ENCODE data around the gene CERS2. TPM values are rescaled to one million over a fixed set of nuclear protein-coding genes. Genes with fewer than 3 reads are reported as not detected.

The CERS2 gene
- total and polyA plus RNA-seq, 4 donors = 106 to 141 (median 136) TPM

GRCh38 chr1:150973836-150974579, 627 bp downstream of the CERS2 start:
- Histone ChIP-seq H3K27me3 (ENCODE audit: control insufficient read depth in 1 of 2, insufficient read depth in 2 of 2, low read length in 1 of 2) (no peaks in the 10 kb centered on the region), H3K9me3 (ENCODE audit: control insufficient read depth, low read length) (no peaks in the 10 kb centered on the region), H3K4me1 (ENCODE audit: control insufficient read depth in 1 of 2, insufficient read depth in 2 of 2, low read length in 2 of 2) (no peaks in the 10 kb centered on the region), H3K4me3 (ENCODE audit: low read length in 2 of 2) (peak overlapping the region; percentile 74 to 96), H3K36me3 (ENCODE audit: control insufficient read depth in 1 of 2, insufficient read depth in 2 of 2, low read length in 1 of 2) (no peaks in the 10 kb centered on the region), H3K27ac (ENCODE audit: low read depth in 1 of 2, low read length in 2 of 2) (peak overlapping the region; percentile 52 to 91)
- ATAC-seq (ENCODE audit: low FRiP score) (peak; percentile 10), DNase-seq (peak; percentile 68 to 85)
- intact Hi-C loops (cut with DNase I) = loop anchor here in 1 of 2 donors (5.0 to 10.0 kb wide), 2 partner anchors 33 to 409 kb away; partner anchors contain the start of genes MINDY1 and PRUNE1
- WGBS, 2 donors = 0 to 1% methylated on average over 32 to 67 of the region's 67 CpGs

- intact Hi-C loops (cut with DNase I) = loop anchor here in 1 of 2 donors (5.0 to 10.0 kb wide), 2 partner anchors 34 to 409 kb away; partner anchors contain the start of genes MINDY1 and PRUNE1
- no peaks in the 10 kb centered on the region for H3K27me3 ChIP-seq (ENCODE audit: control insufficient read depth in 1 of 2, insufficient read depth in 2 of 2, low read length in 1 of 2)
- H3K9me3 ChIP-seq (ENCODE audit: control insufficient read depth, low read length) = no peaks in the 10 kb centered on the region
- peak in 1 of 2 donors; percentile 62 for DNase-seq
- H3K36me3 ChIP-seq (ENCODE audit: control insufficient read depth in 1 of 2, insufficient read depth in 2 of 2, low read length in 1 of 2) = peaks cover 0 to 3% of the 10 kb centered on the region in 2 donors
- no peaks in the 10 kb centered on the region for H3K4me1 ChIP-seq (ENCODE audit: control insufficient read depth in 1 of 2, insufficient read depth in 2 of 2, low read length in 2 of 2)
- H3K27ac ChIP-seq (ENCODE audit: low read depth in 1 of 2, low read length in 2 of 2) = peak overlapping the region in 1 of 2 donors; percentile 52
- H3K4me3 ChIP-seq (ENCODE audit: low read length in 2 of 2) = peak overlapping the region; percentile 74 to 96
- no peak for ATAC-seq (ENCODE audit: low FRiP score)
- 4% methylated on average over 15 of the region's 15 CpGs for WGBS, 2 donors
Observed at GRCh38 chr1:150973258-150973835, 1.3 kb downstream of the CERS2 start.

- intact Hi-C loops (cut with DNase I) = loop anchor here in 1 of 2 donors (5.0 to 10.0 kb wide), 2 partner anchors 35 to 408 kb away; partner anchors contain the start of genes MINDY1 and PRUNE1
- H3K27me3 ChIP-seq (ENCODE audit: control insufficient read depth in 1 of 2, insufficient read depth in 2 of 2, low read length in 1 of 2) = no peaks in the 10 kb centered on the region
- no peak for ATAC-seq (ENCODE audit: low FRiP score)
- 47 to 52% methylated on average over 4 of the region's 4 CpGs for WGBS, 2 donors
- no peaks in the 10 kb centered on the region for H3K4me1 ChIP-seq (ENCODE audit: control insufficient read depth in 1 of 2, insufficient read depth in 2 of 2, low read length in 2 of 2)
- H3K9me3 ChIP-seq (ENCODE audit: control insufficient read depth, low read length) = no peaks in the 10 kb centered on the region
- peak overlapping the region in 1 of 2 donors; percentile 52 for H3K27ac ChIP-seq (ENCODE audit: low read depth in 1 of 2, low read length in 2 of 2)
- DNase-seq = peak in 1 of 2 donors; percentile 29
- H3K36me3 ChIP-seq (ENCODE audit: control insufficient read depth in 1 of 2, insufficient read depth in 2 of 2, low read length in 1 of 2) = peaks cover 0 to 3% of the 10 kb centered on the region in 2 donors
- H3K4me3 ChIP-seq (ENCODE audit: low read length in 2 of 2) = peak overlapping the region in 1 of 2 donors; percentile 74
Observed at GRCh38 chr1:150972417-150972940, 2.2 kb downstream of the CERS2 start.

- Histone ChIP-seq H3K9me3 (ENCODE audit: control insufficient read depth, low read length) (no peaks in the 10 kb centered on the region), H3K27me3 (ENCODE audit: control insufficient read depth in 1 of 2, insufficient read depth in 2 of 2, low read length in 1 of 2) (no peaks in the 10 kb centered on the region), H3K4me3 (ENCODE audit: low read length in 2 of 2) (no peak overlapping the region), H3K4me1 (ENCODE audit: control insufficient read depth in 1 of 2, insufficient read depth in 2 of 2, low read length in 2 of 2) (no peaks in the 10 kb centered on the region), H3K27ac (ENCODE audit: low read depth in 1 of 2, low read length in 2 of 2) (peak overlapping the region in 1 of 2 donors; percentile 61), H3K36me3 (ENCODE audit: control insufficient read depth in 1 of 2, insufficient read depth in 2 of 2, low read length in 1 of 2) (peaks cover under 1 to 5% of the 10 kb centered on the region in 2 donors)
- intact Hi-C loops (cut with DNase I) = loop anchor here in 1 of 2 donors (5.0 to 10.0 kb wide), 2 partner anchors 36 to 407 kb away; partner anchors contain the start of genes MINDY1 and PRUNE1
- ATAC-seq (ENCODE audit: low FRiP score) = no peak
- peak in 1 of 2 donors; percentile 44 for DNase-seq
- 60 to 62% methylated on average over 6 of the region's 6 CpGs for WGBS, 2 donors
Observed at GRCh38 chr1:150971583-150972416, 2.8 kb downstream of the CERS2 start.

- intact Hi-C loops (cut with DNase I) = loop anchor here in 1 of 2 donors (5.0 to 10.0 kb wide), 2 partner anchors 36 to 406 kb away; partner anchors contain the start of genes MINDY1 and PRUNE1
- no peak overlapping the region for H3K4me3 ChIP-seq (ENCODE audit: low read length in 2 of 2)
- WGBS, 2 donors = 35 to 36% methylated on average over 11 of the region's 11 CpGs
- H3K36me3 ChIP-seq (ENCODE audit: control insufficient read depth in 1 of 2, insufficient read depth in 2 of 2, low read length in 1 of 2) = peaks cover 7 to 10% of the 10 kb centered on the region in 2 donors
- no peaks in the 10 kb centered on the region for H3K9me3 ChIP-seq (ENCODE audit: control insufficient read depth, low read length)
- H3K4me1 ChIP-seq (ENCODE audit: control insufficient read depth in 1 of 2, insufficient read depth in 2 of 2, low read length in 2 of 2) = no peaks in the 10 kb centered on the region
- ATAC-seq (ENCODE audit: low FRiP score) (peak; percentile 71), DNase-seq (peak; percentile 86 to 88)
- peak overlapping the region in 1 of 2 donors; percentile 59 for H3K27ac ChIP-seq (ENCODE audit: low read depth in 1 of 2, low read length in 2 of 2)
- no peaks in the 10 kb centered on the region for H3K27me3 ChIP-seq (ENCODE audit: control insufficient read depth in 1 of 2, insufficient read depth in 2 of 2, low read length in 1 of 2)
Observed at GRCh38 chr1:150970808-150971582, 3.6 kb downstream of the CERS2 start.

- peak; percentile 8 to 31 for DNase-seq
- Histone ChIP-seq H3K27me3 (ENCODE audit: control insufficient read depth in 1 of 2, insufficient read depth in 2 of 2, low read length in 1 of 2) (no peaks in the 10 kb centered on the region), H3K4me1 (ENCODE audit: control insufficient read depth in 1 of 2, insufficient read depth in 2 of 2, low read length in 2 of 2) (no peaks in the 10 kb centered on the region), H3K36me3 (ENCODE audit: control insufficient read depth in 1 of 2, insufficient read depth in 2 of 2, low read length in 1 of 2) (peaks cover 7 to 16% of the 10 kb centered on the region in 2 donors), H3K27ac (ENCODE audit: low read depth in 1 of 2, low read length in 2 of 2) (no peak overlapping the region), H3K4me3 (ENCODE audit: low read length in 2 of 2) (no peak overlapping the region), H3K9me3 (ENCODE audit: control insufficient read depth, low read length) (no peaks in the 10 kb centered on the region)
- no peak for ATAC-seq (ENCODE audit: low FRiP score)
- WGBS, 2 donors = 75% methylated on average over 3 of the region's 3 CpGs
- intact Hi-C loops (cut with DNase I) = loop anchor here in 1 of 2 donors (5.0 to 10.0 kb wide), 2 partner anchors 38 to 405 kb away; partner anchors contain the start of genes MINDY1 and PRUNE1
Observed at GRCh38 chr1:150969626-150970025, 5.0 kb downstream of the CERS2 start.

GRCh38 chr1:150968491-150968890, 6.1 kb downstream of the CERS2 start:
- Histone ChIP-seq H3K27me3 (ENCODE audit: control insufficient read depth in 1 of 2, insufficient read depth in 2 of 2, low read length in 1 of 2) (no peaks in the 10 kb centered on the region), H3K36me3 (ENCODE audit: control insufficient read depth in 1 of 2, insufficient read depth in 2 of 2, low read length in 1 of 2) (peaks cover 7 to 23% of the 10 kb centered on the region in 2 donors), H3K9me3 (ENCODE audit: control insufficient read depth, low read length) (no peaks in the 10 kb centered on the region), H3K27ac (ENCODE audit: low read depth in 1 of 2, low read length in 2 of 2) (no peak overlapping the region), H3K4me1 (ENCODE audit: control insufficient read depth in 1 of 2, insufficient read depth in 2 of 2, low read length in 2 of 2) (no peaks in the 10 kb centered on the region), H3K4me3 (ENCODE audit: low read length in 2 of 2) (no peak overlapping the region)
- DNase-seq = peak; percentile 30 to 67
- ATAC-seq (ENCODE audit: low FRiP score) = no peak
- intact Hi-C loops (cut with DNase I) = no loop called here
- WGBS, 2 donors = 87 to 95% methylated on average over 4 of the region's 4 CpGs

Data from aorta (tissue), 5 donors.